Stimulated activated CD4-positive, alpha-beta T cell treated with anti-CD3 and anti-CD28 coated beads, TNF-alpha, amount 100 ng/mL, for 1 hour (primary cell): ENCODE measurements around the gene DDTL.
"Not testable (repeated sequence)": the region's sequence is repeated elsewhere in the genome, so short reads cannot be mapped to it uniquely, and the experiment has no call there.

ENCODE experiments used
- DNase-seq, 3 donors: peaks; one replicate each; pipeline ENCODE4 v3.0.0-alpha.2; 2020; ENCODE audit warnings: low read depth in 3 of 3, low spot score in 1 of 3

The DDTL gene

DNA sequence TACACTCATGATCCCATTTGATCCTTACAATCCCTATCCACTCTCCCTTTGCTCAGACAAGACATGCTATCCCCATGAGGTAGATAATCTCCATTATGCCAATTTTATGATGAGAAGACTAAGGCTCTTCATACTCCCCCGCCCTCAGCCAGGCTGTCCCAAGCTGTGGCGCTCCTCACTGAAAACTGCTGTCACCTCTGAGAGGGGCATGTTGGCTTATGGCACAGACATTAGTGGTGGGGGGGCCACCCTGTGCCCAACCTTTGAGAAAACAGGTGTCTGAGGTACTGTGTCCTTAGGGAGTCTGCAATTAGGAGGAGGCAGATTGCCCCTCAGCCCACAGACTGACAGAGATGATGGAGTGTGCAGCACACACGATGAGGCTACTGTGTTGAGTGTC is 2.4 kb downstream of the DDTL start:
- no peak for DNase-seq

DNA sequence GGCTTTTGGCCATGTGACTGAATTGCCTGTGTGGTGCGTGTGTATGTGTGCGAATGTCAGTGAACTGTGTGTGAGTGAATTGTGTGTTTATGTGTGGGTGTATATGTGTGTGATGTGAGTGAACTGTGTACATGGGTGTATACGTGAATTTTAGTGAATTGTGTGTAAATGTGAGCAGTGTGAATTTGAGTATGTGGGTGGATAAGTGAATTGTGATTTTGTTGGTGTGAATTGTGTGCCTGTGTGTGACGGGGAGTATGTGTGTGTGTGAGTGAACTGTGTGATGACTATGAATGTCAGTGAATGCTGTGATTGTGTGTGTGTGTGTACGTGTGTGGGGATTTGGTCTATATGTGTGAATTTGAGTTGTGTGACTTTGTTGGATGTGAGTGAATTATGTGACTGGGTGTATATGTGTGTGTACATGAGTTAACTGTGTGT is 3.5 kb downstream of the DDTL start:
- DNase-seq = no peak

DNA sequence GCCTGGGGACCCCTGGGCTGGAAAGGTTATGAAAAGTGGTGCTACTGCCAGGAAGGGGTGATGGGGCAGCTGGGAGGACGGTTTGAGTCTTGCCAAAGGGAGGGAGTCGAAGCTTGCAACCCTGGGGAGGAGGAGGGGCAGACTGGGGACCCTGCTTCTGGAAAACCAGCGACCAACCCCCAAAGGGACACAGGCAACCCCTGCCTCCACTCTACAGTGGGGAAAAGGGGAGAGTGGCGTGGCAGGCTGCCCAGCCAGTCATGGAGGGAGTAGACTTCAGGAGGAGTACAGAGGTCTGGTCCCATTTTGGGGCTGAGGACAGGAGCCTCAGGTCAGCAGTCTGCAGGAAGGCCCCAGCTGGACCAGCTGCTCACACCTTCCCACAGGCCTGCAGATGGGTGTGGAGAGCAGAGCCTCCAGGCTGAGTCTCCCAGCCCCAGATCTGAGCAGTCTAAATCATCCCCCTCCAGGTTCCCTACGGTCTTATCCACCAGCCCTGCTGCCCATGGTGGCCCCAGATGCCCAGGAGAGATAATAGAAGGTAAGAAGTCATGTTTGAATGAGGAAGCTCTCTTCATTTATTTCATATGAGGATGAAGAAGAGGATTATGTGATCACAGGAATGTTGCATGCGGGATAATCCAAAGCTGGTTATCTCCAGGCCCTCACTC is 4.3 kb downstream of the DDTL start:
- DNase-seq = no peak

DNA sequence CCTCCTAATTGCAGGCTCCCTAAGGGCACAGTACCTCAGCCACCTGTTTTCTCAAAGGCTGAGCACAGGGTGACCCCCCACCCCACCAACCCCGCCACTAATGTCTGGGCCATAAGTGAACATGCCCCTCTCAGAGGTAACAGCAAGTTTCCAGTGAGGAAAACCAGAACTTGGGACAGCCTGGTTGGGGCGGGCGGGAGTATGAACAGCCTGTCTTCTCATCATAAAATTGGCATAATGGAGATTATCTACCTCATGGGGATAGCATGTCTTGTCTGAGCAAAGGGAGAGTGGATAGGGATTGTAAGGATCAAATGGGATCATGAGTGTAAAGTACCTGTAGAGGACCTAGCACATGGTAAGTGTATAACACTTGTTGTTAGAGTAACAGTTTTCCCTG is 5.2 kb downstream of the DDTL start:
- not testable (repeated sequence) for DNase-seq

DNA sequence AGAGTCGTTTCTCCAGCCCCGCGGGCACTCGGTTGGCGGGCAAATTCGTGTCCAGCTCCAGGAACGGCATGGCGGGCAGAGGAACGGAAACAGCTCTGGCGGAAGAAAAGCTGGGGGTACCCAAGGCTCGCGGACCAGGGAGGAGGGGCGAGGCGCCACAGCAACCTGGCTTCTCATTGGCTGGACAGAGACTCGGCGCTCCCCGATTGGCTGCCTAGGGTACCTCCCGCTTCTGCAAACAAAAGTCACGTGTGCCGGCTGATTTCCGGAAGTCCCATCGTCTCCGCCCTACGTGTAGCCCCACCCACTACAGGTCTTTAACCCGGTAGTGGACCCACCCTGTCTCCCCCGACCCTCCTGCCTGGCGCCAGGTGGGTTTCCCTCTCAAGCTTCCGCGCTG is 7.7 kb downstream of the DDTL start, which contains the start of gene DDT:
Gene DDT (minus strand): TSS at position 97 of the 400 bp plus-strand sequence. CDS start 27 bp downstream, at position 70.
- DNase-seq = not testable (repeated sequence)

DNA sequence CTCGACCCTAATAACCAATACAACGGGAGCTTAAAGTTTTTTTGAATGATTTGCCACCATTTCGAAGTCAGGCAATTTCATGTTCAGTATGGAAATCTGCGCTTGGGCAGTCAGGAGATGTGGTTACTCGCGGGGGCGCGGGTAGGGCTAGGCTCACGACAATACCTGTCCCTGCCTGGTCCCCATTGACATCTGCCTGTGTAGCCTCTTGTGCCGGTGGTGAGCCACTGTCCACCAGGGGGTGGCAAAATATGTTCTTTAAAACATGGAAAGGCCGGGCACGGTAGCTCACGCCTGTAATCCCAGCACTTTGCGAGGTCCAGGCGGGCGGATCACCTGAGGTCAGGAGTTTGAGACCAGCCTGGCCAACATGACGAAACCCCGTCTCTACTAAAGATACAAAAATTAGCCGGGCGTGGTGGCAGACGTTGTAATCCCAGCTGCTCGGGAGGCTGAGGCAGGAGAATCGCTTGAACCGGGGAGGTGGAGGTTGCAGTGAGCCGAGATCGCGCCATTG is 8.2 kb downstream of the DDTL start:
- not testable (repeated sequence) for DNase-seq

DNA sequence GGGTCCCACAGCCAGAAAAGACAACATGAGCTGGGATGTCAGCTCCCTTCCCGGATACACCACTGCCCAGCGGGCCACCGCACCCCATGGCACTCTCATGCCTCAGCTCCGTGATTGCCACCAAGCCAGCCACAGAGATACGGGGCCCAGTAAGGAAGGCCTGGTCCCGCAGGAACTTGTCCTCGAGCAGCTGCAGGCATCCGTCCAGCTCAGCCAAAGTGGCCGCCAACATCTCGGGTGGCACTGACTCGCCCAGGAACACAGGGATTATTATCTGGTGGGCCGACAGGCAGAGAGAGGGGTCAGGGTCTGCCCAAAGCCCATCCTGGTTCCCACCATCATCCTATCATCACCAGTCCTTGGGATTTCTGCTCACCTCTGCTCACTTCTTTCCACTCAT is 10.6 kb downstream of the DDTL start:
- not testable (repeated sequence) for DNase-seq

DNA sequence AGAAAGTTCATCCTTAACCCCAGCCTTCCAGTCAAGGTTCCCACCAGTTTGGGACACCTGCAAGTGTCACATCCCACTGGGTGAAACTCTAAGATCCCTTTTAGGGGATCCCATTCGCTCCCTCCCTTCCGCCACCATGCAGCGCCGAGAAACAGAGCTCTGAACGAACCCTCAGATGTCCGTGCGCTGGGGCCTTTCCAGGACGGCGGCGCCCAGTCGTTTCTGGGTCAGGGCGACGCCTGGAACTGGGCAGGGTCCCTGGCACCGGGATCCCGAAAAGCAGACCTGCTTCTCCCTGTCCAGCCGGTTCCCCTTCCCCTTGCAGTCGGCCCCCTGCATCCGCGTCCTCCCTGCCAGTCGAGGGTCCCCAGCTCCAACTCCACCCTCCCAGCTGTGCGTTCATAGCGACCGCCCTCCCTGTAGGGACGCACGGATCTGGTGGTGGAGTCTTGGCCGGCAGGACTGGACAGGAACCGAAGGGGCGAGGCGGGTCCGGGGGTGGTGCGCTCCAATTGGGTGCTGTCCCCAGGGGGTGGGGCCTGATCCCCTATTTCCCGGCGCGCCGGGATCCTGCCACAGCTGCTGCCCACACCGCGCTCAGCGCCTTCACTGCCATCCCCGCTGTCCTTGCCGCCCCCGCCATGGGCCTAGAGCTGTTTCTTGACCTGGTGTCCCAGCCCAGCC is 13.0 kb downstream of the DDTL start, which contains the start of gene GSTT2:
Gene GSTT2 (plus strand): TSS at position 578 of the 684 bp plus-strand sequence.
- DNase-seq = not testable (repeated sequence)

DNA sequence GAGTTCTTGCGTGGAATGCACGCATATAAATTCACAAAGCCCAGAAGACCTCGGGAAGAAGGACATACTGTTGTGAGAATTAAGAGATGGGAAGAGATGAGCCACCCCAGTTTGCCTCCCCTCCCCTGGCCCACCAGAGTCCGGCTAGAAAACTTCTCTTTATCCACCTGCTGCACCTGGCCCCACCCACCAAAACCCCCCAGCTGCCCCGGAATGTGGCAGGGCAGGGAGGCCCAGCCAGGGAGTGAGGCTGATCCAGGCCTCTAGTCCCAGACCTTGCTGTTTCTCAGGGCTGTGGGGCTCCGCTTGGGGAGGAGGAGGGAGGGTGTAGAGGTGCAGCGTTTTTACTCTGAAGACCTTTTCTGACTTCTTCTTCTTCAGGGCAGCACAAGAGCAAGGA is 13.9 kb downstream of the DDTL start:
- DNase-seq = not testable (repeated sequence)

DNA sequence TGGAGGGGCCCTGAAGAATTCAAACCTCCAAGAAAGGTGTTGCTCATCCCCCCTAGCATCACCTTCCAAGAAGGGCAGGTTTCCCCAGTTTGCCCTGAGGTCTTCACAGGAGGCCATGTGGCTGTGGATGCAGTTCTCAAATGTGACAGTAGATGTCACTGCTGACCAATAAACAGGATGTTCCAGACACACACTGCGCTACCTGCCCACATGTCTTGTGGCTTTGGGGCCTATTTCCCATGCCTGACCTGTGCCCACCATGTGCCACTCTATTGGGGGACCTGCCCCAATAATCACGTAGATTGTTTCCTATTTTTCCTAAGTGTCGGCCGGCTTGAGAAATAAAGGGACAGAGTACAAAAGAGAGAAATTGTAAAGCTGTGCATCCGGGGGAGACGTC is 17.7 kb downstream of the DDTL start:
- DNase-seq = peak in 1 of 3 donors; percentile 27

DNA sequence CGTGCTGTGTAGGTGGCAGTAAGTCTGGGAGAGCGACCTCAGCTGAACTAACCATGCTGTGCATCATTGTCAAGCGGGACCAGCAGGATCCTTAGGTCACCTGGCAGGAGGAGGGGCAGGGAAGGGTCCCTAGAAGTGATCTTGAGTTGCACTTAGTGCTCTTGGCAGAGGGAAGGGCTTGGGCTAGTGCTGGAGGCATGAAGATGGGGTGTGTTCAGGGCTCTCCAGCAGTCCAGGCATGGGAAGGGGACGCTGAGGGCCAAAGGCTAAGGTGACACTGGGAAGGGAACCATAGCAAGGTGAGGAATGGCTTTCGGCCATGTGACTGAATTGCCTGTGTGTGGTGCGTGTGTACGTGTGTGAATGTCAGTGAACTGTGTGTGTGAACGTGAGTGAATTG is 19.4 kb downstream of the DDTL start:
- not testable (repeated sequence) for DNase-seq

DNA sequence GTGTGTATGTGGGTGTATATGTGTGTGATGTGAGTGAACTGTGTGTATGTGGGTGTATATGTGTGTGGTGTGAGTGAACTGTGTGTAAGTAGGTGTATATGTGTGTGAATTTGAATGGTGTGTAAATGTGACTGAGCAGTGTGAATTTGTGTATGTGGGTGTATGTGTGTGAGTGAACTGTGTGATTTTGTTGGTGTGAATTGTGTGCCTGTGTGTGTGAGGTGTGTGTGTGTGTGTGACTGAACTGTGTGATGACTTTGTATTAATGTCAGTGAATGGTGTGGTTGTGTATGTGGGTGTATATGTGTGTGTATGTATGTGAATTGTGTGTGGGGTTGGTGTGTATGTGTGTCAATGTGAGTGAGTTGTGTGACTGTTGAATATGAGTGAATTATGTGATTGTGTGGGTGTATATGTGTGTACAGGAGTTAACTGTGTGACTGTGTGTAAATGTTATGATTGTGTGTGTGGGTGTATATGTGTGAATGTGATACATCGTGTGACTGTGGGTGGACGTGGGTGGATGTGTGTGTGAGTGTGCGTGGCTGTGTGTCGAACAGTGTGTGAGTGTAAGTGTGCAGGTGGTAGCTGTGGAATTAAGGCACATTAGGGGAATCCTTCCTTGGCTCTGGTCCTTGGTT is 20.0 kb downstream of the DDTL start:
- DNase-seq = not testable (repeated sequence)

DNA sequence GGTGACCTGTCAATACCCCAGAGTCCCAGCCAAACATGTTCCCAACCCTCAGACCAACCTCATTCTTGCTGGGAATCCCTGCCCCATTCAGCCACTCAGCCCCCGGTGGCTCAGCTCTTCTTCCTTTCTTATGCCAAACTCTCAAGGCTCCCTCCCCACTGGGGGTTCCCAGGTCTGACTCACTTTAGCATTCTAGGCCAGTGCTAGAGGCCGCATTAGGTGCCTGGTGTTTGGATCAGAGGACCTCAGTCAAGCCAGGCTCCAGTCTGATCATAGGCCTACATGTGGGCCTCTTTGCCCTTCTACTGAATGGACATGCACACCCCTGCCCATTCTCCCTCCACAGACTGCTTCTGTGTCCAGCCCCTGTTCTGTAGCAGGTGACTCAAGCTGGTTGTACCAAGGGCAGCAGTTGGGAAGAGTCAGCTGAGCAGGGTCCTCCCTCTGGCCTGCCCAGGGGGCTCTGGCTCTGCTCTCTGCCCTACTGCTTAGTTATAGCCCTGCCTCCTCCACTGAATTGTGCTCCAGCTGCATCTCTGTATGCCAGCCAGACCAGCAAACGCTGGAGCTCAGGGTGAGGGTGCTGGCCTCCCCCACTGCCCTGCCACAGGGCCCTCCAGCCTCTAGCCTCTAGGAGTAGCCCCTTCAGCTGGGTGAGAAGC is 23.0 kb downstream of the DDTL start:
- not testable (repeated sequence) for DNase-seq

DNA sequence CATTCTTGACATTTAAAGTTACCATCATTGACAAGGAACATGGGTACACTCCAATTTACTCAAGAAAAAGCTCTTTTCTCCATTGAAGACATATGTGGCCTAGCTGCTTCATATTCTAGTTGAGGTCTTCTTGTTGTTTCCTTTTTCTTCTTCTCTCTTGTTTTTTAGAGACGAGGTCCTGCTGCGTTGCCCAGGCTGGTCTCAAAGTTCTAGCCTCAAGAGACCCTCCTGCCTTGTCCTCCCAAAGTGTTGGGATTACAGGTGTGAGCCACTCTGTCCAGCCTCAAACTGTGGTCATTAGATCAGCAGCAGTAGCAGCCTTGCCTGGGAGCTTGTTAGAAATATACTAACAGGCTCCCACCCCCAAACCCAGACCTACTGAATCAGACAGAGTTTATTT is 26.4 kb downstream of the DDTL start:
- not testable (repeated sequence) for DNase-seq

DNA sequence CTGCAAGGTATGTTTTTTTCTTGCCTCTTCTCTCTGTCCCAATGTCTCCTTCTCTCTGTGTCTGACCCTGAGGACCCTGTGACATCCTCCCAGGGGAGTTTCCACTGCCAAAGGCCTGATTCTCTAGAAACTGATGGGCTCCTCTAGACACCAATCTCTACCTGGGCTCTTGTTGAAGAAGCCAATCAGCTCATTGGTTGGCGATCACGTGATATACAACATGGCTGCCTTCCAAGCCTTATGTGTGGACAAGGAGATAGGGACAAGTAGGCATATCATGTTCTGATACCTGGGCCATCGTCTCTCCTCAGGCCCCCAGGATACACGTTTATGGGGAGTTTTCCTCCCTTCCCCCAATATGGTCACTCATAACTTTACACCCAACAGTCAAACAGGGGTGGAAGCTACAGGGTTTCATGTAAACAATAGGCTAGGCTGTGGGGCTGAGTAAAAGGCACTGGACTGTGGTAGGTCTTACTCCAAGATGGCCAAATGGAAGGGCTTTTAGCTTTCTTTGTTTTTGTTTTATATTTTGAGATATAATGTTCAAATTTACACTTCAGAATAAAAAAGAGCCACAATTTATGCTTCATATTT is 27.0 kb downstream of the DDTL start:
- not testable (repeated sequence) for DNase-seq

DNA sequence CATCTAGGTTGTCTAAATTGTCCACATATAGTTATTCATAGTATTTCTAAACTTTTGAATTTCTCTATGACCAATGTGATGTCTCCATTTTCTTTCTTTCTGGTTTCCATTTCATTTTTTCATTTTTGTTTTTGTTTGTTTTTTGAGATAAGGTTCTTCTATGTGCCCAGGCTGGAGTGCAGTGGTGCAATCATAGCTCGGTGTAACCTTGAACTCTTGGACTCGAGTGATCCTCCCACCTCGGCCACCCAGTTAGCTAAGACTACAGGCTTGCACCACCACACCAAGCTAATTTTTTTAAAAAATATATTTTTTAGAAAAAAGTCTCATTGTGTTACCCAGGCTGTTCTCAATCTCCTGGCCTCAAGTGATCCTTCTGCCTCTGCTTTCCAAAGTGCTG is 30.4 kb downstream of the DDTL start:
- no peak for DNase-seq

DNA sequence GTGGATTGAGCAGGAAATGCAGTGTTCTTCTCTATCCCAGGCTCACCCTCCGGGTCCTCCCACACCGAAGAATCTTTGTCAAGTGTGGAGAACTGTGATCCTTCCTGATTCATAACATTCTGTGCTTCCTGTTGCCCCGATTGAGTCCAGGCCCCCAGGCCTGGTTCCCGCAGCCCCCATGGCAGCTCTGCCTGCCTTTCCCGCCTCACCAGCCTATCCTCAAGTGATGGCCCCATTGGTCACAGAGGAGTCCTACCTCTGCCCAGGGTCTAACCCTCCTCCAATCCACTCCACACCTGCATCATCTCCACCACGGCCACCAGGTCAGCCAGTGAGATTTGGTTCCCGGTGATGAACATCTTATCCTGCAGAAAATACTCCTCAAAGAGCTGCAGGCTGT is 33.1 kb downstream of the DDTL start:
- not testable (repeated sequence) for DNase-seq

DNA sequence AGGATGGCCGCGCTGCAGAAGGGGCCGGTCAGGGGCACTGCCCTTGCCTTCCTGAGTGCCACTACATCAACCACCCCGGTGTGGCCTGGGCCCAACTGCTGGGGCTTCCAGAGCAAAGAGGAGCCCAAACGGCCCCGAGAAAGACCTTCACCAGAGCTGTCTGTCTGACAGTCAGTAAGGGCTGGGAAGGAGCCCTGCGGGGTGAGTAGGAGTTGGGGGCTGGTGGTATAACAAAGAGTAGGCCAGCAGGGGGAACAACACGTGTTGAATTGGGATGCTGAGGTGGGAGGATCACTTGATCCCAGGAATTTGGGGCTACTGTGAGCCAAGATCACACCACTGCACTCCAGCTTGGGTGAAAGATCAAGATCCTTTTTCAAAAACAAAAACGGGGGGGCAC is 34.6 kb downstream of the DDTL start:
- DNase-seq = no peak

DNA sequence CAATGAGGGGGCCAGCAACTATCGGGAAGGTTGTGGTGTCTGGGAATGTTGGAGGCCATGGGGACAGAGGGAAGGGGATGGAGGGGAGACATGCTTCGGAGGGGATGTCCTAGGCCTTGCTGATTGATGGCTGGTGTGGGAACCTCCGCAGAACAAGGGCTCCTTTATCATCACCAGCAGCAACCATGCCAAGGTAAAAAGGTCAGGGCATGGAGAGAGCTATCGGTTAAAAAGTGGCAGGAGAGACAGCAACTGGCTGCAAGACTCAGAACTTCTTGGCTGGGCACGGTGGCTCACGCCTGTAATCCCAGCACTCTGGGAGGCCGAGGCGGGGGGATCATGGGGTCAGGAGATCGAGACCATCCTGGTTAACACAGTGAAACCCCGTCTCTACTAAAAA is 35.6 kb downstream of the DDTL start:
- no peak for DNase-seq

DNA sequence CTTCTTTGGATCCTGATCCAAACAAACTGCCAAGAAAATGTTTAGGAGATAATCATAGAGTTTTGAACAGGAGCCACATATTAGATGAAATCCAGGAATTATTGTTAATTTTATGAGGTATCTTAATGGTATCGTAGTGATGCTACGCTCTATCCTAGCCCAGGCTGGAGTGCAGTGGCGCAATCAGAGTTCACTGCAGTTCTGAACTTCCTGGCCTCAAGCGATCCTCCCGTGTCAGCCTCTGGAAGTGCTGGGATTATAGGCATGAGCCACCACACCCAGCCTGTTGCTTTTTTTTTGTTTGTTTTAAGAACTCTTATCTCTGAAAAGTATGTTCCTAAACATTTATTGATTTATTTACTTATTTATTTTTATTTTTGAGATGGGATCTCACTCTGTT is 36.2 kb downstream of the DDTL start:
- DNase-seq = no peak

DNA sequence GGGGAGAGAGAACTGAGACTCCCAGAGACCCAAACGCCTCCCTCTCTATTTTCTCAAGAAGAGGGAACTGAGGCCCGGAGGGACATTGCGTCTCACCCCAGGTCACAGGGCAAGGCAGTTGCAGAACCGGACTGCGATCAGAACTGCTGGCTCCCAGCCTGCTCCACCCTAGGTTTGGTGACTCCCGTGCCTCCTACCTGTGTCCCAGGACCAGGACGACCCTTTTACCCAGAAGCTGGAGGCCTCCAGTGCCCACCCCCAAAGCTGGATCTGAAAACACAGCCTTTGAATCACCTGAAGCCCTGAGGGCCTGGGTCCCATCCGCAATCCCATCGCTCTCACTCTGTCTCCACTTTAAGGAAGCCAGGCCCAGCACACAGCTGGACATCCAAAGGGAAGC is 37.2 kb downstream of the DDTL start:
- no peak for DNase-seq
